Myocyte (in vitro differentiated cells): ENCODE data around the gene PTCD1. TPM values are rescaled to one million over a fixed set of nuclear protein-coding genes. Genes with fewer than 3 reads are reported as not detected.
A peak's percentile ranks its signal among the peaks of the same experiment; 100 is the strongest.

Source experiments
- DNase-seq: peaks from one replicate; pipeline ENCODE4 v3.0.0-alpha.2; 2012; ENCODE audit warnings: low read depth
- total RNA-seq: library from RNA; depleted of rRNA; stranded (reverse); fragments of >200 nt; gene quantifications from 2 replicates; pipeline ENCODE4 v1.2.3, GENCODE V29; 2014

The PTCD1 gene
- total RNA-seq, 1 donor from 2014 or later, result 11.4 TPM

- peak; percentile 96 for DNase-seq
Observed at GRCh38 chr7:99408379-99409191, 30.0 kb downstream of the PTCD1 start, which contains the start of the genes BUD31 and PDAP1. BUD31 (plus strand) TSS chr7:99408969; CDS start chr7:99411093, 2,124 bp downstream. PDAP1 (minus strand) TSS chr7:99408597; CDS start chr7:99408548, 49 bp downstream.

GRCh38 chr7:99407872-99408378 is 30.7 kb downstream of the PTCD1 start:
- DNase-seq, result peak; percentile 79

GRCh38 chr7:99406557-99406956 is 32.0 kb downstream of the PTCD1 start:
- DNase-seq, result peak; percentile 59

GRCh38 chr7:99404977-99405320 is 33.6 kb downstream of the PTCD1 start:
- DNase-seq, result no peak

- peak; percentile 40 for DNase-seq
Observed at GRCh38 chr7:99404235-99404976, 34.2 kb downstream of the PTCD1 start.

- DNase-seq, result peak; percentile 24
Observed at GRCh38 chr7:99403764-99404163, 34.8 kb downstream of the PTCD1 start.

GRCh38 chr7:99402854-99403253 is 35.7 kb downstream of the PTCD1 start:
- no peak for DNase-seq

GRCh38 chr7:99399597-99399996 is 39.0 kb downstream of the PTCD1 start:
- DNase-seq, result peak; percentile 45

GRCh38 chr7:99398891-99399445 is 39.6 kb downstream of the PTCD1 start:
- DNase-seq, result no peak

GRCh38 chr7:99397297-99397983 is 41.2 kb downstream of the PTCD1 start:
- no peak for DNase-seq

GRCh38 chr7:99396418-99397296 is 41.9 kb downstream of the PTCD1 start:
- no peak for DNase-seq

GRCh38 chr7:99395616-99396327 is 42.8 kb downstream of the PTCD1 start:
- DNase-seq, result no peak

GRCh38 chr7:99394188-99394502 is 44.5 kb downstream of the PTCD1 start:
- DNase-seq, result no peak

GRCh38 chr7:99393355-99394187 is 45.0 kb downstream of the PTCD1 start:
- DNase-seq, result no peak

GRCh38 chr7:99392659-99393354 is 45.8 kb downstream of the PTCD1 start:
- DNase-seq, result no peak

- DNase-seq, result no peak
Observed at GRCh38 chr7:99392046-99392445, 46.6 kb downstream of the PTCD1 start.

GRCh38 chr7:99390941-99391602 is 47.5 kb downstream of the PTCD1 start:
- DNase-seq, result no peak

GRCh38 chr7:99389772-99390171 is 48.8 kb downstream of the PTCD1 start:
- no peak for DNase-seq
